Glomerular endothelial cell (primary cell): ENCODE results near the gene TMEM156. TPM values are rescaled to one million over a fixed set of nuclear protein-coding genes. Genes with fewer than 3 reads are reported as not detected.

Experiments
- DNase-seq: peaks from one replicate; pipeline ENCODE4 v3.0.0-alpha.2; 2011; ENCODE audit warnings: low read depth, low spot score; ENCODE audit errors: extremely low read depth
- total RNA-seq: library from RNA; depleted of rRNA; stranded (reverse); fragments of >200 nt; gene quantifications from 2 replicates; pipeline ENCODE4 v1.2.3, GENCODE V29; 2015

The TMEM156 gene
- total RNA-seq, 1 donor from 2014 or later, result 9.6 TPM

GRCh38 chr4:38930707-38931106 lies 101.5 kb downstream of the TMEM156 start:
- DNase-seq, result no peak

GRCh38 chr4:38930204-38930603 lies 102.0 kb downstream of the TMEM156 start:
- DNase-seq, result no peak

GRCh38 chr4:38928974-38929373 lies 103.2 kb downstream of the TMEM156 start:
- DNase-seq, result no peak

GRCh38 chr4:38928568-38928967 lies 103.6 kb downstream of the TMEM156 start:
- DNase-seq, result no peak

GRCh38 chr4:38926896-38927295 lies 105.3 kb downstream of the TMEM156 start:
- no peak for DNase-seq

- no peak for DNase-seq
Measured at GRCh38 chr4:38925492-38926413, 106.5 kb downstream of the TMEM156 start.

GRCh38 chr4:38924353-38924752 lies 107.9 kb downstream of the TMEM156 start:
- no peak for DNase-seq

- DNase-seq, result no peak
Measured at GRCh38 chr4:38923746-38924145, 108.5 kb downstream of the TMEM156 start.

GRCh38 chr4:38921151-38921550 lies 111.1 kb downstream of the TMEM156 start:
- DNase-seq, result no peak

GRCh38 chr4:38920677-38921076 lies 111.5 kb downstream of the TMEM156 start:
- DNase-seq, result no peak

- no peak for DNase-seq
Measured at GRCh38 chr4:38920186-38920585, 112.0 kb downstream of the TMEM156 start.

- no peak for DNase-seq
Measured at GRCh38 chr4:38919494-38919893, 112.7 kb downstream of the TMEM156 start.

GRCh38 chr4:38917481-38918025 lies 114.7 kb downstream of the TMEM156 start:
- no peak for DNase-seq

Other genes starting within 250 kb of the TMEM156 start
- not detected in 2 replicates for gene TLR10, start 249.4 kb downstream of the TMEM156 start, total RNA-seq
- gene TLR1, start 227.6 kb downstream of the TMEM156 start, total RNA-seq, result 0.87 and 1.7 TPM in 2 replicates
- 1.5 and 2.9 TPM in 2 replicates for gene TLR6, start 175.6 kb downstream of the TMEM156 start, total RNA-seq
- gene FAM114A1, start 164.6 kb downstream of the TMEM156 start, total RNA-seq, result 122 and 174 TPM in 2 replicates
- 70.8 and 91.4 TPM in 2 replicates for gene KLHL5, start 29.8 kb upstream of the TMEM156 start, total RNA-seq
- 22.0 and 27.0 TPM in 2 replicates for gene WDR19, start 150.1 kb upstream of the TMEM156 start, total RNA-seq